ENCODE results near the gene S100A14.

DNA sequence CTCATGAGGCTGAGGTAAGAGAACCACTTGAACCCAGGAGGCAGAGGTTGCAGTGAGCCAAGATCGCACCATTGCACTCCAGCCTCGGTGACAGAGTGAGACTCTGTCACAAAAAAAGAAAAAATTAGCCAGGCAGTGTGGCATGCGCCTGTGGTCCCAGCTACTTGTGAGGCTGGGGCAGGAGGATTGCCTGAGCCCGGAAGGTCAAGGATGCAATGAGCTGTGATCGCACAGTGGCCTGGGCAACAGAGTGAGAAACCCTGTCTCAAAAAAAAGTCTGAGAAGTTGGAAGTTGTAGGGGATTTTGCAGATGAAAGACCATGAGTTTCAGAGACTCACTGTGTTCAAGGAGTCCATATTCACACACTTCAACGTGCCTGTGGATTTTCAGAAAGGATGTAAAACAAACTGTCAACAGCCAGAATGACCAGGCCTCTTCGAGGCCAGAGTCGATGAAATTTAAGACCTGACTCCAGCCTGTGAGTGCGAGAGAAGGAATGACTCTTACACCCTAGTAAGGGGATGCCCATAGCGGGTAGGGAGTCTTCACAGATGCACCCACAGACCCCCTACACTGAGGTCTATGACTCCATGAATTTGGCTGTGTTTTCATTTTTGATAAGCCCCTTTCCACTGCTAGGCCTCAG, 9.0 kb upstream of the S100A14 start:
- TF ChIP-seq EZH2 (optimal IDR thresholded peaks at IDR 0.05; ENCODE audit: low read depth, low read length), result no peak
- TF ChIP-seq, protein P1, sequence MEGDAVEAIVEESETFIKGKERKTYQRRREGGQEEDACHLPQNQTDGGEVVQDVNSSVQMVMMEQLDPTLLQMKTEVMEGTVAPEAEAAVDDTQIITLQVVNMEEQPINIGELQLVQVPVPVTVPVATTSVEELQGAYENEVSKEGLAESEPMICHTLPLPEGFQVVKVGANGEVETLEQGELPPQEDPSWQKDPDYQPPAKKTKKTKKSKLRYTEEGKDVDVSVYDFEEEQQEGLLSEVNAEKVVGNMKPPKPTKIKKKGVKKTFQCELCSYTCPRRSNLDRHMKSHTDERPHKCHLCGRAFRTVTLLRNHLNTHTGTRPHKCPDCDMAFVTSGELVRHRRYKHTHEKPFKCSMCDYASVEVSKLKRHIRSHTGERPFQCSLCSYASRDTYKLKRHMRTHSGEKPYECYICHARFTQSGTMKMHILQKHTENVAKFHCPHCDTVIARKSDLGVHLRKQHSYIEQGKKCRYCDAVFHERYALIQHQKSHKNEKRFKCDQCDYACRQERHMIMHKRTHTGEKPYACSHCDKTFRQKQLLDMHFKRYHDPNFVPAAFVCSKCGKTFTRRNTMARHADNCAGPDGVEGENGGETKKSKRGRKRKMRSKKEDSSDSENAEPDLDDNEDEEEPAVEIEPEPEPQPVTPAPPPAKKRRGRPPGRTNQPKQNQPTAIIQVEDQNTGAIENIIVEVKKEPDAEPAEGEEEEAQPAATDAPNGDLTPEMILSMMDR (IDR thresholded peaks at IDR 0.05; ENCODE audit: low read length), result no peak

Data from MM.1S (cell line).